Parathyroid adenoma (tissue), 2 donors: ENCODE data around the gene ACSS3.

Source experiments
- H2AFZ ChIP-seq: fragments of 300-600 bp; sonication (generic); one replicate; pipeline ENCODE4 v1.7.0; 2017; ENCODE audit warnings: antibody characterized with exemption, mild to moderate bottlenecking
- H3K27ac ChIP-seq: fragments of 300-600 bp; sonication (generic); one replicate; pipeline ENCODE4 v1.7.0; 2017
- H3K27me3 ChIP-seq: fragments of 300-600 bp; sonication (generic); one replicate; pipeline ENCODE4 v1.7.0; 2017; ENCODE audit warnings: low read length; ENCODE audit not compliant: control insufficient read depth, insufficient read depth
- H3K36me3 ChIP-seq: fragments of 300-600 bp; sonication (generic); one replicate; pipeline ENCODE4 v1.7.0; 2017; ENCODE audit warnings: low read length; ENCODE audit not compliant: control insufficient read depth, insufficient read depth
- H3K4me1 ChIP-seq: fragments of 300-600 bp; sonication (generic); one replicate; pipeline ENCODE4 v1.7.0; 2017; ENCODE audit warnings: control low read depth
- H3K4me2 ChIP-seq: fragments of 300-600 bp; sonication (generic); one replicate; pipeline ENCODE4 v1.7.0; 2017; ENCODE audit warnings: low read length
- H3K4me3 ChIP-seq: fragments of 300-600 bp; sonication (generic); one replicate; pipeline ENCODE4 v1.7.0; 2017; ENCODE audit warnings: low read depth, low read length
- H3K79me2 ChIP-seq: fragments of 300-600 bp; sonication (generic); one replicate; pipeline ENCODE4 v1.7.0; 2017; ENCODE audit warnings: control low read depth
- H3K9ac ChIP-seq: fragments of 300-600 bp; sonication (generic); one replicate; pipeline ENCODE4 v1.7.0; 2017; ENCODE audit warnings: mild to moderate bottlenecking
- H3K9me3 ChIP-seq: fragments of 300-600 bp; sonication (generic); one replicate; pipeline ENCODE4 v1.7.0; 2017; ENCODE audit warnings: low read length; ENCODE audit not compliant: control insufficient read depth
- CTCF ChIP-seq: fragments of 300-600 bp; sonication (generic); IDR thresholded peaks from one replicate; pipeline ENCODE4 v1.7.0; 2017; ENCODE audit warnings: antibody characterized with exemption, mild to moderate bottlenecking
- donor health status: primary hyperparathyroidism.

ACSS3 gene

GRCh38 chr12:81274637-81275529 lies 197.0 kb downstream of the ACSS3 start:
- H3K36me3 ChIP-seq = no peaks in the 10 kb centered on the region
- TF ChIP-seq CTCF = no peak
- H3K27me3 ChIP-seq = no peaks in the 10 kb centered on the region
- no peaks in the 10 kb centered on the region for H3K4me1 ChIP-seq
- no peaks in the 10 kb centered on the region for H3K9me3 ChIP-seq
- H3K9ac ChIP-seq = no peak overlapping the region
- H3K4me3 ChIP-seq = no peak overlapping the region
- H2AFZ ChIP-seq = no peak overlapping the region
- H3K27ac ChIP-seq = no peak overlapping the region
- no peaks in the 10 kb centered on the region for H3K79me2 ChIP-seq
- no peak overlapping the region for H3K4me2 ChIP-seq

DNA sequence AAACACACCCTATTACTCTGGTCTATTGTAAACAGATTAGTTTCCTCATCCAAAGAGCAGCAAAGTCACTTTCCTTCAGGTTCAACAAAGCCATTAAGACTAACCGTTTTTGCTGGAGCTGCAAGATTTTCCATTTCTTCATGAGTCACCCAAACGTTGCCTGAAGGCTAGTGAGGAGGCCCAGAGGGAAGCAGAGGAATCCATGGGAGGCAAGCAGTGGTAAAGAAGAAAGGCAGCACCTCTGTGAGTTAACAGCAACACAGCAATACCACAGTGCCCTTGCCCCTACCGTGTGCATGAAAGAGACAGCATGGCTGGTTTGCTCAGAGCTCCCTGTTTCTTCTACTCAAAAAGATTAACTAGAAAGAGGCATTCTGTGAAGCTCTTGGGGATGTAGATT lies 206.3 kb downstream of the ACSS3 start:
- Histone ChIP-seq H3K79me2 (no peaks in the 10 kb centered on the region), H3K9me3 (no peaks in the 10 kb centered on the region), H3K27me3 (no peaks in the 10 kb centered on the region), H2AFZ (no peak overlapping the region), H3K36me3 (no peaks in the 10 kb centered on the region), H3K4me2 (no peak overlapping the region), H3K9ac (no peak overlapping the region), H3K4me3 (no peak overlapping the region), H3K27ac (no peak overlapping the region), H3K4me1 (no peaks in the 10 kb centered on the region)
- TF ChIP-seq CTCF = no peak

GRCh38 chr12:81288651-81289050 lies 210.8 kb downstream of the ACSS3 start:
- H3K9ac ChIP-seq = no peak overlapping the region
- no peaks in the 10 kb centered on the region for H3K79me2 ChIP-seq
- H3K9me3 ChIP-seq = no peaks in the 10 kb centered on the region
- no peak overlapping the region for H3K4me2 ChIP-seq
- H3K4me1 ChIP-seq = no peaks in the 10 kb centered on the region
- TF ChIP-seq CTCF = no peak
- no peak overlapping the region for H3K4me3 ChIP-seq
- no peak overlapping the region for H3K27ac ChIP-seq
- no peak overlapping the region for H2AFZ ChIP-seq
- H3K36me3 ChIP-seq = no peaks in the 10 kb centered on the region
- no peaks in the 10 kb centered on the region for H3K27me3 ChIP-seq

GRCh38 chr12:81294325-81295190 lies 216.7 kb downstream of the ACSS3 start:
- H3K27me3 ChIP-seq = no peaks in the 10 kb centered on the region
- H3K9me3 ChIP-seq = no peaks in the 10 kb centered on the region
- no peaks in the 10 kb centered on the region for H3K36me3 ChIP-seq
- no peak for TF ChIP-seq CTCF
- no peak overlapping the region for H3K9ac ChIP-seq
- H3K4me1 ChIP-seq = no peaks in the 10 kb centered on the region
- no peaks in the 10 kb centered on the region for H3K79me2 ChIP-seq
- H3K27ac ChIP-seq = no peak overlapping the region
- no peak overlapping the region for H2AFZ ChIP-seq
- H3K4me3 ChIP-seq = no peak overlapping the region
- no peak overlapping the region for H3K4me2 ChIP-seq
